ENCODE measurements around the gene CASTOR1.

GRCh38 chr22:30314915-30315314 is 25.6 kb upstream of the CASTOR1 start:
- TF ChIP-seq POLR2A (IDR thresholded peaks at IDR 0.05) (no peak), CTCF (IDR thresholded peaks at IDR 0.05) (no peak)

All from Peyer's patch (tissue), 4 donors.